IMR-90 (cell line): ENCODE results near the gene PCBP4. TPM values are rescaled to one million over a fixed set of nuclear protein-coding genes. Genes with fewer than 3 reads are reported as not detected.

Source experiments
- ATAC-seq: fragments of 200-7000 bp; cut with Tn5 transposase; 2 replicates; pipeline ENCODE4 v1.9.1; 2020; ENCODE audit warnings: low read depth, mild to moderate bottlenecking, moderate library complexity
- BruUV-seq: library from RNA; stranded (reverse); fragments of 400-500 nt; replicated peaks from 2 replicates; lab custom pipeline; 2021; lab: Mats Ljungman, UMichigan
- CTCF ChIA-PET: fragments of 300-600 bp; formaldehyde crosslinking; extraction: SDS; loops from one replicate; lab custom pipeline; 2021; ENCODE audit warnings: antibody characterized with exemption; lab: Yijun Ruan, JAX
- POLR2A ChIA-PET: fragments of 300-600 bp; sonication (Branson Sonifier 250); formaldehyde crosslinking; loops from one replicate; lab custom pipeline; 2022; ENCODE audit warnings: antibody characterized with exemption; ENCODE audit not compliant: unreplicated experiment; lab: Charles Lee
- DNase-seq: peaks from one replicate; pipeline ENCODE4 v3.0.0; 2013
- H2AFZ ChIP-seq: replicated peaks from 2 replicates; pipeline ENCODE3; 2013; ENCODE audit warnings: low read length, mild to moderate bottlenecking; ENCODE audit not compliant: poor library complexity
- H2AK5ac ChIP-seq: 2 replicates; pipeline ENCODE4 v1.6.1; 2013; ENCODE audit warnings: low read depth, low read length, inconsistent platforms
- H2AK9ac ChIP-seq: replicated peaks from 2 replicates; pipeline ENCODE3; 2013; ENCODE audit warnings: mild to moderate bottlenecking, low read depth, low read length, moderate library complexity; ENCODE audit not compliant: poor library complexity
- H2BK120ac ChIP-seq: 2 replicates; pipeline ENCODE4 v1.6.1; 2013; ENCODE audit warnings: low read depth, low read length, inconsistent platforms
- H2BK15ac ChIP-seq: 3 replicates; pipeline ENCODE4 v1.6.1; 2013; ENCODE audit warnings: low read depth, low read length, inconsistent platforms
- H2BK20ac ChIP-seq: 2 replicates; pipeline ENCODE4 v1.6.1; 2013; ENCODE audit warnings: low read depth, mild to moderate bottlenecking, inconsistent platforms, low read length, moderate library complexity
- H2BK5ac ChIP-seq: 2 replicates; pipeline ENCODE4 v1.6.1; 2013; ENCODE audit warnings: mild to moderate bottlenecking, low read depth, low read length, inconsistent platforms; ENCODE audit not compliant: poor library complexity, severe bottlenecking
- H3K14ac ChIP-seq: replicated peaks from 2 replicates; pipeline ENCODE4 v1.6.1; 2013; ENCODE audit warnings: low read depth, low read length, inconsistent platforms
- H3K18ac ChIP-seq: 2 replicates; pipeline ENCODE4 v1.6.1; 2013; ENCODE audit warnings: low read depth, low read length, control low read depth
- H3K23ac ChIP-seq: 2 replicates; pipeline ENCODE4 v1.6.1; 2013; ENCODE audit warnings: low read depth, low read length, inconsistent platforms
- H3K27ac ChIP-seq: 2 replicates; pipeline ENCODE4 v1.5.1; 2013; ENCODE audit warnings: mild to moderate bottlenecking, control low read depth, low read length; ENCODE audit not compliant: insufficient read depth
- H3K27me3 ChIP-seq: 2 replicates; pipeline ENCODE4 v1.6.1; 2013; ENCODE audit warnings: low read length; ENCODE audit not compliant: control insufficient read depth, insufficient read depth
- H3K36me3 ChIP-seq: 2 replicates; pipeline ENCODE4 v1.6.1; 2013; ENCODE audit warnings: low read length, mixed read lengths; ENCODE audit not compliant: control insufficient read depth, insufficient read depth
- H3K4ac ChIP-seq: 2 replicates; pipeline ENCODE4 v1.6.1; 2013; ENCODE audit warnings: low read depth, low read length, inconsistent platforms
- H3K4me1 ChIP-seq: 2 replicates; pipeline ENCODE4 v1.6.1; 2013; ENCODE audit warnings: low read length, mixed read lengths; ENCODE audit not compliant: control insufficient read depth, insufficient read depth
- H3K4me2 ChIP-seq: 2 replicates; pipeline ENCODE4 v1.6.1; 2013; ENCODE audit warnings: low read depth, mild to moderate bottlenecking, control low read depth, low read length, moderate library complexity
- H3K4me3 ChIP-seq: 2 replicates; pipeline ENCODE4 v1.5.1; 2013; ENCODE audit warnings: low read depth, mild to moderate bottlenecking, control low read depth, low read length, moderate library complexity; ENCODE audit not compliant: insufficient read depth
- H3K56ac ChIP-seq: 2 replicates; pipeline ENCODE4 v1.6.1; 2013; ENCODE audit warnings: low read length, inconsistent platforms; ENCODE audit not compliant: insufficient read depth; ENCODE audit errors: extremely low read depth
- H3K79me1 ChIP-seq, 2 experiments: 2 replicates each; pipeline ENCODE4 v1.6.1; 2013; ENCODE audit warnings: low read length in 2 of 2, inconsistent platforms in 1 of 2, low read depth in 1 of 2
- H3K9ac ChIP-seq: 2 replicates; pipeline ENCODE4 v1.6.1; 2013; ENCODE audit warnings: low read depth, low read length, control low read depth
- H3K9me1 ChIP-seq: 2 replicates; pipeline ENCODE4 v1.6.1; 2013; ENCODE audit warnings: low read length, inconsistent platforms; ENCODE audit not compliant: insufficient read depth
- H3K9me3 ChIP-seq: 2 replicates; pipeline ENCODE4 v1.6.1; 2013; ENCODE audit warnings: low read length; ENCODE audit not compliant: control insufficient read depth, insufficient read depth
- H4K20me1 ChIP-seq: 2 replicates; pipeline ENCODE4 v1.6.1; 2013; ENCODE audit warnings: low read length, inconsistent platforms; ENCODE audit not compliant: insufficient read depth
- H4K5ac ChIP-seq: 2 replicates; pipeline ENCODE4 v1.6.1; 2013; ENCODE audit warnings: mild to moderate bottlenecking, low read depth, low read length, control low read depth
- H4K8ac ChIP-seq, 2 experiments: 2 replicates each; pipeline ENCODE4 v1.6.1; 2013; ENCODE audit warnings: low read depth in 2 of 2, low read length in 2 of 2, control low read depth in 1 of 2, inconsistent platforms in 1 of 2
- H4K91ac ChIP-seq: 2 replicates; pipeline ENCODE4 v1.6.1; 2013; ENCODE audit warnings: low read depth, low read length, inconsistent platforms; ENCODE audit not compliant: insufficient read depth
- BHLHE40 ChIP-seq: fragments of 150-350 bp; IDR thresholded peaks from 2 replicates; pipeline ENCODE4 v1.6.1; 2016; ENCODE audit warnings: mild to moderate bottlenecking, low read depth, low read length
- CEBPB ChIP-seq: IDR thresholded peaks from 2 replicates; pipeline ENCODE4 v1.6.1; 2012; ENCODE audit warnings: low read depth, low read length, improper control_type of control experiment
- FOS ChIP-seq: fragments of 150-350 bp; IDR thresholded peaks from 2 replicates; pipeline ENCODE4 v1.6.1; 2016; ENCODE audit warnings: low read depth, low read length
- MAFK ChIP-seq: IDR thresholded peaks from 2 replicates; pipeline ENCODE4 v1.6.1; 2012; ENCODE audit warnings: low read depth, low read length, improper control_type of control experiment
- MAZ ChIP-seq: IDR thresholded peaks from 2 replicates; pipeline ENCODE4 v1.6.1; 2012; ENCODE audit warnings: low read depth, mild to moderate bottlenecking, low read length, improper control_type of control experiment, moderate library complexity, borderline replicate concordance
- POLR2A ChIP-seq: IDR thresholded peaks from 2 replicates; pipeline ENCODE4 v1.6.1; 2012; ENCODE audit warnings: mild to moderate bottlenecking, low read depth, low read length
- RAD21 ChIP-seq: IDR thresholded peaks from 2 replicates; pipeline ENCODE4 v1.6.1; 2012; ENCODE audit warnings: low read length, improper control_type of control experiment
- RCOR1 ChIP-seq: IDR thresholded peaks from 2 replicates; pipeline ENCODE4 v1.6.1; 2012; ENCODE audit warnings: mild to moderate bottlenecking, low read length, improper control_type of control experiment; ENCODE audit not compliant: insufficient replicate concordance
- WGBS, 2 experiments: methylation state at CpG; one replicate each; pipeline versions ENCODE4 v1.1.5 to v1.1.7; 2013; ENCODE audit warnings: missing lambda C conversion rate in 2 of 2; ENCODE audit not compliant: insufficient read length in 1 of 2; ENCODE audit errors: extremely low coverage in 2 of 2; 5-methylcytosine and 5-hydroxymethylcytosine counted together
- dilution Hi-C: fragments of 300-500 bp; cut with HindIII; formaldehyde crosslinking; loops from one replicate; pipeline ENCODE4 v1.14.3; 2018; ENCODE audit warnings: low sequenced_read_pairs; ENCODE audit not compliant: unreplicated experiment
- in situ Hi-C: fragments of 300-500 bp; cut with MboI; formaldehyde crosslinking; loops from 3 replicates; pipeline ENCODE4 v1.14.3; 2019; ENCODE audit warnings: low sequenced_read_pairs, inconsistent platforms, mixed read lengths
- intact Hi-C: fragments of 100-400 bp; cut with micrococcal nuclease; formaldehyde crosslinking; loops from 2 replicates; pipeline ENCODE4 v1.10.0; 2022
- polyA plus RNA-seq, 3 experiments: library from polyadenylated mRNA; depleted of rRNA; stranded (reverse); fragments of >200 nt; gene quantifications; 2 replicates each; pipeline ENCODE4 v1.2.3, GENCODE V29; 2012; ENCODE audit warnings: low replicate concordance in 1 of 3
- total RNA-seq: library from RNA; depleted of rRNA; stranded (reverse); fragments of >200 nt; gene quantifications from 2 replicates; pipeline ENCODE4 v1.2.3, GENCODE V29; 2012
- TF ChIP-seq, protein P1 (sequence below): fragments of 150-350 bp; IDR thresholded peaks from 2 replicates; pipeline ENCODE4 v1.6.1; 2016; ENCODE audit warnings: low read depth, mild to moderate bottlenecking, low read length, moderate library complexity, borderline replicate concordance
- TF ChIP-seq, protein P2 (sequence below): fragments of 150-350 bp; IDR thresholded peaks from 2 replicates; pipeline ENCODE4 v1.6.1; 2017; ENCODE audit warnings: mild to moderate bottlenecking, antibody characterized with exemption, low read length, low read depth
- TF ChIP-seq, protein P3 (sequence below): conservative IDR thresholded peaks from 2 replicates; pipeline ENCODE4 v1.5.1; 2012; ENCODE audit warnings: mild to moderate bottlenecking, low read depth, low read length, improper control_type of control experiment

PCBP4 gene
- total and polyA plus RNA-seq, 2 of the 4 experiments (the other 2 are of a cell fraction), result 70.8 to 110 TPM

DNA sequence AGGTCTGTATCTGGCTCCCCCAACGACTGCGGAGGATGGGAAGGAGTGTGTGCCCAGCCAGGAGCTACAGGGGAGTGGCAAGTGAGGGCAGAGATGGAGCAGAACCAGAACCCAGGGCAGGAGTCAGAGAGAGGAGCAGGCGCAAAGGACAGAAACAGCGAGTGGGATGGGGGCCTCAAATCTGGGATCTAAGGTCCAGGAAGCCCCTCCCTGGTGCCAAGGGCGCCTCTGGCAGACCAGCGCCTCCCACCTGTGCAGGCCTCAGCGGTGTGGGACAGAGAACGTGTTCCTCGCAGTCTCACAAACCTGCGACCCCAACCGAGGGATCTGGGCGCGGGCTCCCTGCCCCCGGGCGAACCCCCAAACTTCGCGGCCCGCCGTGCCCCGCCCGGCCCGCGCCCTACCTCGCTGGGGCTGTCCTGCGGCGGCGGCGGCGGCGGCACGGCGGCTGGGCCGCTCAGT is 301 bp downstream of the PCBP4 start (continued):
- TF ChIP-seq, protein P1, sequence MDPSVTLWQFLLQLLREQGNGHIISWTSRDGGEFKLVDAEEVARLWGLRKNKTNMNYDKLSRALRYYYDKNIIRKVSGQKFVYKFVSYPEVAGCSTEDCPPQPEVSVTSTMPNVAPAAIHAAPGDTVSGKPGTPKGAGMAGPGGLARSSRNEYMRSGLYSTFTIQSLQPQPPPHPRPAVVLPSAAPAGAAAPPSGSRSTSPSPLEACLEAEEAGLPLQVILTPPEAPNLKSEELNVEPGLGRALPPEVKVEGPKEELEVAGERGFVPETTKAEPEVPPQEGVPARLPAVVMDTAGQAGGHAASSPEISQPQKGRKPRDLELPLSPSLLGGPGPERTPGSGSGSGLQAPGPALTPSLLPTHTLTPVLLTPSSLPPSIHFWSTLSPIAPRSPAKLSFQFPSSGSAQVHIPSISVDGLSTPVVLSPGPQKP, result no peak
- no peak for TF ChIP-seq RCOR1

DNA sequence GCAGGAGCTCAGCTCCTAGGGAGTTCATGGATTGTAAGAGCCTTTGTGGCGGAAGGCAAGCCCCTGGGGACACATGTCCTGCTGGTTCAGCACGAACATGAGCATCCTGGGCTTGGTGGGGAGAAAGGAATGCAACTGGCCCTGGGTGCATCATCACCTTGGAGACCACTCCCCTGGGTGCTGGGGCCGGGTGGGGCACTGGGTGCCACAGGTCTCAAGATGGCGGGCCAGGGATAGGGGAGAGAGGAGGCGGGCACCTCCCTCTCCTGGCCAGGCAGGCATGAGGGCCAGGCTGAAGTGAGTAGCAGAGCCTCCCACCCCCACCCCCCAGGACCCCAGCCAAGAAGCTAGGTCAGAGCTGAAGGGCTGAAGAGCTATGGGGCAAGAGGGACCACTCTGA is 768 bp downstream of the PCBP4 start:
- Histone ChIP-seq H4K8ac (peak overlapping the region; percentile 55 to 89), H3K23ac (peak overlapping the region; percentile 91), H2BK120ac (0 out of 2 replicates have a peak overlapping the region, but pooled peaks have one; percentile 30), H3K4me2 (peak overlapping the region; percentile 99), H3K9me3 (no peaks in the 10 kb centered on the region), H3K9ac (peak overlapping the region; percentile 95), H3K14ac (peak overlapping the region; percentile 98), H4K91ac (peak overlapping the region; percentile 86), H2BK5ac (no peak overlapping the region), H4K5ac (peak overlapping the region; percentile 55), H3K27me3 (no peaks in the 10 kb centered on the region), H3K9me1 (peaks cover 19% of the 10 kb centered on the region), H2BK15ac (no peak overlapping the region), H3K79me1 (peaks cover 36 to 69% of the 10 kb centered on the region in 2 experiments), H2AFZ (peak overlapping the region; percentile 90), H3K4me1 (peaks cover 28% of the 10 kb centered on the region), H2AK9ac (peak overlapping the region; percentile 98), H2BK20ac (no peak overlapping the region), H3K4ac (peak overlapping the region; percentile 97), H4K20me1 (peaks cover 16% of the 10 kb centered on the region), H3K18ac (peak overlapping the region; percentile 90; the same call in 1 of the 2 replicates), H3K36me3 (no peaks in the 10 kb centered on the region; the same call in 1 of the 2 replicates), H3K27ac (peak overlapping the region; percentile 76), H3K4me3 (peak overlapping the region; percentile 70), H3K56ac (peak overlapping the region; percentile 73; the same call in 1 of the 2 replicates), H2AK5ac (peak overlapping the region; percentile 98)
- intact Hi-C loops, result no loop called here
- ChIA-PET CTCF (no interaction called here), POLR2A (no interaction called here)
- DNase-seq, result no peak
- BruUV-seq, result no TSS peak
- in situ Hi-C loops, result loop anchor here (25.0 kb wide), 1 partner anchor 1629 kb away; the partner anchor contains the start of genes RASSF1, TUSC2 and ZMYND10
- 80% methylated on average over 2 of the region's 5 CpGs; no CpG with 5 or more reads in 1 of the 2 experiments for WGBS, 2 experiments
- ATAC-seq, result no peak
- dilution Hi-C loops, result no loop called here
- TF ChIP-seq CEBPB (no peak), RCOR1 (no peak), RAD21 (no peak), MAFK (no peak), FOS (no peak), POLR2A (no peak), BHLHE40 (no peak), MAZ (no peak)
- TF ChIP-seq, protein P1, result no peak
- TF ChIP-seq, protein P2, sequence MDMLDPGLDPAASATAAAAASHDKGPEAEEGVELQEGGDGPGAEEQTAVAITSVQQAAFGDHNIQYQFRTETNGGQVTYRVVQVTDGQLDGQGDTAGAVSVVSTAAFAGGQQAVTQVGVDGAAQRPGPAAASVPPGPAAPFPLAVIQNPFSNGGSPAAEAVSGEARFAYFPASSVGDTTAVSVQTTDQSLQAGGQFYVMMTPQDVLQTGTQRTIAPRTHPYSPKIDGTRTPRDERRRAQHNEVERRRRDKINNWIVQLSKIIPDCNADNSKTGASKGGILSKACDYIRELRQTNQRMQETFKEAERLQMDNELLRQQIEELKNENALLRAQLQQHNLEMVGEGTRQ, result no peak
- TF ChIP-seq, protein P3, sequence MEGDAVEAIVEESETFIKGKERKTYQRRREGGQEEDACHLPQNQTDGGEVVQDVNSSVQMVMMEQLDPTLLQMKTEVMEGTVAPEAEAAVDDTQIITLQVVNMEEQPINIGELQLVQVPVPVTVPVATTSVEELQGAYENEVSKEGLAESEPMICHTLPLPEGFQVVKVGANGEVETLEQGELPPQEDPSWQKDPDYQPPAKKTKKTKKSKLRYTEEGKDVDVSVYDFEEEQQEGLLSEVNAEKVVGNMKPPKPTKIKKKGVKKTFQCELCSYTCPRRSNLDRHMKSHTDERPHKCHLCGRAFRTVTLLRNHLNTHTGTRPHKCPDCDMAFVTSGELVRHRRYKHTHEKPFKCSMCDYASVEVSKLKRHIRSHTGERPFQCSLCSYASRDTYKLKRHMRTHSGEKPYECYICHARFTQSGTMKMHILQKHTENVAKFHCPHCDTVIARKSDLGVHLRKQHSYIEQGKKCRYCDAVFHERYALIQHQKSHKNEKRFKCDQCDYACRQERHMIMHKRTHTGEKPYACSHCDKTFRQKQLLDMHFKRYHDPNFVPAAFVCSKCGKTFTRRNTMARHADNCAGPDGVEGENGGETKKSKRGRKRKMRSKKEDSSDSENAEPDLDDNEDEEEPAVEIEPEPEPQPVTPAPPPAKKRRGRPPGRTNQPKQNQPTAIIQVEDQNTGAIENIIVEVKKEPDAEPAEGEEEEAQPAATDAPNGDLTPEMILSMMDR, result no peak
